BJ (cell line): ENCODE measurements around the gene WDR53. TPM values are rescaled to one million over a fixed set of nuclear protein-coding genes. Genes with fewer than 3 reads are reported as not detected.

ENCODE experiments used
- CTCF ChIA-PET: fragments of 350-600 bp; formaldehyde crosslinking; extraction: SDS; loops from one replicate; lab custom pipeline; 2021; ENCODE audit warnings: antibody characterized with exemption, inconsistent platforms; lab: Yijun Ruan, JAX
- POLR2A ChIA-PET: fragments of 300-600 bp; sonication (Branson Sonifier 250); formaldehyde crosslinking; extraction: SDS; loops from one replicate; lab custom pipeline; 2021; ENCODE audit warnings: antibody characterized with exemption; lab: Charles Lee
- DNase-seq: peaks from one replicate; pipeline ENCODE4 v3.0.0-alpha.2; 2011; ENCODE audit warnings: low read depth
- H3K27me3 ChIP-seq: 2 replicates; pipeline ENCODE4 v1.6.0; 2011; ENCODE audit warnings: low read length; ENCODE audit not compliant: control insufficient read depth, insufficient read depth
- H3K36me3 ChIP-seq: 2 replicates; pipeline ENCODE4 v1.5.1; 2011; ENCODE audit warnings: low read length; ENCODE audit not compliant: control insufficient read depth, insufficient read depth
- H3K4me3 ChIP-seq: 2 replicates; pipeline ENCODE4 v1.5.1; 2011; ENCODE audit warnings: low read depth, mild to moderate bottlenecking, control low read depth, low read length
- CTCF ChIP-seq: IDR thresholded peaks from 2 replicates; pipeline ENCODE4 v1.5.1; 2011; ENCODE audit warnings: low read depth, mild to moderate bottlenecking, control low read depth, inconsistent platforms, low read length, moderate library complexity; ENCODE audit not compliant: insufficient read depth
- polyA plus RNA-seq: library from polyadenylated mRNA; depleted of rRNA; stranded (reverse); fragments of >200 nt; gene quantifications from 2 replicates; pipeline ENCODE4 v1.2.3, GENCODE V29; 2011

WDR53 gene
- polyA plus RNA-seq, 1 experiment, result 4.2 TPM

GRCh38 chr3:196519718-196520082, 48.7 kb downstream of the WDR53 start:
- Histone ChIP-seq H3K36me3 (no peaks in the 10 kb centered on the region), H3K4me3 (no peak overlapping the region), H3K27me3 (no peaks in the 10 kb centered on the region; the same call in 1 of the 2 replicates)
- POLR2A ChIA-PET, result interaction anchor here (0.5 kb wide), 1 partner anchor 319 kb away, joined by 14 read pairs; no protein-coding TSS in a partner anchor
- no peak for TF ChIP-seq CTCF
- CTCF ChIA-PET, result interaction anchor here (1.0 to 5.9 kb wide), 7 partner anchors 9 to 669 kb away, joined by 3 to 42 read pairs (median 5); no protein-coding TSS in a partner anchor
- no peak for DNase-seq

- POLR2A ChIA-PET, result interaction anchor here (0.5 kb wide), 1 partner anchor 319 kb away, joined by 14 read pairs; no protein-coding TSS in a partner anchor
- TF ChIP-seq CTCF, result peak; percentile 44
- no peaks in the 10 kb centered on the region for H3K36me3 ChIP-seq
- H3K4me3 ChIP-seq, result no peak overlapping the region
- no peak for DNase-seq
- no peaks in the 10 kb centered on the region; the same call in 1 of the 2 replicates for H3K27me3 ChIP-seq
- CTCF ChIA-PET, result interaction anchor here (0.6 to 3.6 kb wide), 11 partner anchors 10 to 668 kb away, joined by 3 to 19 read pairs (median 4); no protein-coding TSS in a partner anchor
Measured at GRCh38 chr3:196518966-196519717, 49.2 kb downstream of the WDR53 start.

- ChIA-PET CTCF (interaction anchor here (1.0 to 4.2 kb wide), 5 partner anchors 11 to 491 kb away, joined by 3 to 19 read pairs (median 12); no protein-coding TSS in a partner anchor), POLR2A (no interaction called here)
- Histone ChIP-seq H3K4me3 (no peak overlapping the region), H3K27me3 (no peaks in the 10 kb centered on the region), H3K36me3 (no peaks in the 10 kb centered on the region)
- DNase-seq, result no peak
- no peak for TF ChIP-seq CTCF
Measured at GRCh38 chr3:196517919-196518318, 50.4 kb downstream of the WDR53 start.

- POLR2A ChIA-PET, result no interaction called here
- Histone ChIP-seq H3K36me3 (no peaks in the 10 kb centered on the region), H3K27me3 (no peaks in the 10 kb centered on the region), H3K4me3 (no peak overlapping the region)
- DNase-seq, result no peak
- no peak for TF ChIP-seq CTCF
- CTCF ChIA-PET, result interaction anchor here (1.0 to 4.2 kb wide), 4 partner anchors 12 to 491 kb away, joined by 3 to 19 read pairs (median 16); no protein-coding TSS in a partner anchor
Measured at GRCh38 chr3:196517162-196517800, 51.1 kb downstream of the WDR53 start.

GRCh38 chr3:196514913-196515621, 53.3 kb downstream of the WDR53 start, which contains the start of gene SMCO1:
Gene SMCO1 (minus strand): TSS chr3:196515346. CDS start chr3:196515209, 137 bp downstream.
- Histone ChIP-seq H3K27me3 (no peaks in the 10 kb centered on the region), H3K4me3 (no peak within 1 kb of the TSS), H3K36me3 (no peaks in the 10 kb centered on the region)
- no peak for DNase-seq
- CTCF ChIA-PET, result interaction anchor here (4.2 kb wide), 1 partner anchor 261 kb away, joined by 19 read pairs; no protein-coding TSS in a partner anchor
- POLR2A ChIA-PET, result no interaction called here
- TF ChIP-seq CTCF, result no peak
